ENCODE data around the gene INA.

DNA sequence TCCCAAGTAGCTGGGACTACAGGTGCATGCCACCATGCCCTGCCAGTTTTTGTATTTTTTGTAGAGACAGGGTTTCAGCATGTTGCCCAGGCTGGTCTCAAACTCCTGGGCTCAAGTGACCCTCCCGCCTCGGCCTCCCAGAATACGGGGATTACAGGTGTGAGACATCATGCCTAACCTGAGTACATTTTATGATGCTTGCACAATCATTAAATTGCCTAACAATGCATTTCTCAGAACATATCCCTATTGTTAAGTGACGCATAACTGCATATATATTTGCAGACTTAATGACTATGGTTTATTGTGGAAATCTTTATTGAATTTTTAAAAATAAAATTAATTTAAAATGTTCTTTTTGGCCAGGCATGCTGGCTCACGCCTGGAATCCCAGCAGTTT is 30.7 kb downstream of the INA start:
- TF ChIP-seq CTCF (conservative IDR thresholded peaks at IDR 0.05; ENCODE audit: low read depth in 2 of 2) (no peak), EZH2 (IDR thresholded peaks at IDR 0.05; ENCODE audit: low read depth, unreplicated experiment) (no peak), EZH2phosphoT487 (IDR thresholded peaks at IDR 0.05; ENCODE audit: unreplicated experiment) (no peak), POLR2AphosphoS5 (IDR thresholded peaks at IDR 0.05; ENCODE audit: low read depth) (no peak), ZNF462 (CRISPR knock-in tag; IDR thresholded peaks at IDR 0.05) (no peak), ZNF331 (CRISPR knock-in tag; IDR thresholded peaks at IDR 0.05; ENCODE audit: low read depth) (no peak), JUNB (IDR thresholded peaks at IDR 0.05; ENCODE audit: unreplicated experiment) (no peak), CREB1 (CRISPR knock-in tag; IDR thresholded peaks at IDR 0.05; ENCODE audit: low read depth) (no peak), STAT1 (IDR thresholded peaks at IDR 0.05; ENCODE audit: unreplicated experiment) (no peak), ETS1 (IDR thresholded peaks at IDR 0.05) (no peak)
- TF ChIP-seq, protein P1, sequence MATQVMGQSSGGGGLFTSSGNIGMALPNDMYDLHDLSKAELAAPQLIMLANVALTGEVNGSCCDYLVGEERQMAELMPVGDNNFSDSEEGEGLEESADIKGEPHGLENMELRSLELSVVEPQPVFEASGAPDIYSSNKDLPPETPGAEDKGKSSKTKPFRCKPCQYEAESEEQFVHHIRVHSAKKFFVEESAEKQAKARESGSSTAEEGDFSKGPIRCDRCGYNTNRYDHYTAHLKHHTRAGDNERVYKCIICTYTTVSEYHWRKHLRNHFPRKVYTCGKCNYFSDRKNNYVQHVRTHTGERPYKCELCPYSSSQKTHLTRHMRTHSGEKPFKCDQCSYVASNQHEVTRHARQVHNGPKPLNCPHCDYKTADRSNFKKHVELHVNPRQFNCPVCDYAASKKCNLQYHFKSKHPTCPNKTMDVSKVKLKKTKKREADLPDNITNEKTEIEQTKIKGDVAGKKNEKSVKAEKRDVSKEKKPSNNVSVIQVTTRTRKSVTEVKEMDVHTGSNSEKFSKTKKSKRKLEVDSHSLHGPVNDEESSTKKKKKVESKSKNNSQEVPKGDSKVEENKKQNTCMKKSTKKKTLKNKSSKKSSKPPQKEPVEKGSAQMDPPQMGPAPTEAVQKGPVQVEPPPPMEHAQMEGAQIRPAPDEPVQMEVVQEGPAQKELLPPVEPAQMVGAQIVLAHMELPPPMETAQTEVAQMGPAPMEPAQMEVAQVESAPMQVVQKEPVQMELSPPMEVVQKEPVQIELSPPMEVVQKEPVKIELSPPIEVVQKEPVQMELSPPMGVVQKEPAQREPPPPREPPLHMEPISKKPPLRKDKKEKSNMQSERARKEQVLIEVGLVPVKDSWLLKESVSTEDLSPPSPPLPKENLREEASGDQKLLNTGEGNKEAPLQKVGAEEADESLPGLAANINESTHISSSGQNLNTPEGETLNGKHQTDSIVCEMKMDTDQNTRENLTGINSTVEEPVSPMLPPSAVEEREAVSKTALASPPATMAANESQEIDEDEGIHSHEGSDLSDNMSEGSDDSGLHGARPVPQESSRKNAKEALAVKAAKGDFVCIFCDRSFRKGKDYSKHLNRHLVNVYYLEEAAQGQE (IDR thresholded peaks at IDR 0.05; ENCODE audit: unreplicated experiment), result no peak
